H1 (cell line): ENCODE data around the gene GNAI1. TPM values are rescaled to one million over a fixed set of nuclear protein-coding genes. Genes with fewer than 3 reads are reported as not detected.

Experiments
- CTCF ChIA-PET: fragments of 300-600 bp; sonication (Branson Sonifier 250); formaldehyde crosslinking; loops from one replicate; lab custom pipeline; 2021; ENCODE audit not compliant: partially characterized antibody; lab: Charles Lee
- POLR2A ChIA-PET: fragments of 300-600 bp; sonication (Branson Sonifier 250); formaldehyde crosslinking; loops from one replicate; lab custom pipeline; 2021; ENCODE audit warnings: inconsistent platforms; ENCODE audit not compliant: partially characterized antibody; lab: Charles Lee
- DNase-seq, 2 experiments: peaks; one replicate each; pipeline versions ENCODE4 v3.0.0 to v3.0.0-alpha.2; 2010 to 2022; ENCODE audit warnings: low spot score in 2 of 2, low read depth in 1 of 2, mixed read lengths in 1 of 2
- FAIRE-seq: peaks from 2 replicates; lab custom pipeline; 2011; peaks lifted over from hg19 to GRCh38; lab: Jason Lieb, UNC
- H2AFZ ChIP-seq: 2 replicates; pipeline ENCODE4 v1.8.1; 2012; ENCODE audit warnings: low read length, inconsistent platforms
- H2AK5ac ChIP-seq: 2 replicates; pipeline ENCODE4 v1.6.1; 2013; ENCODE audit warnings: low read depth, low read length
- H2BK120ac ChIP-seq: replicated peaks from 2 replicates; pipeline ENCODE3; 2013; ENCODE audit warnings: low read depth, low read length, inconsistent platforms
- H2BK12ac ChIP-seq: 2 replicates; pipeline ENCODE4 v1.6.1; 2013; ENCODE audit warnings: low read depth, low read length
- H2BK15ac ChIP-seq: 2 replicates; pipeline ENCODE4 v1.6.1; 2013; ENCODE audit warnings: low read length
- H2BK20ac ChIP-seq: 2 replicates; pipeline ENCODE4 v1.6.1; 2013; ENCODE audit warnings: low read length
- H2BK5ac ChIP-seq: 2 replicates; pipeline ENCODE4 v1.6.1; 2013; ENCODE audit warnings: low read depth, low read length
- H3K14ac ChIP-seq: 2 replicates; pipeline ENCODE4 v1.6.1; 2013; ENCODE audit warnings: inconsistent platforms; ENCODE audit not compliant: insufficient read length
- H3K18ac ChIP-seq: 2 replicates; pipeline ENCODE4 v1.6.1; 2013; ENCODE audit warnings: low read length; ENCODE audit errors: extremely low read depth
- H3K23ac ChIP-seq: 2 replicates; pipeline ENCODE4 v1.6.1; 2013; ENCODE audit warnings: inconsistent platforms; ENCODE audit not compliant: insufficient read length
- H3K23me2 ChIP-seq: 2 replicates; pipeline ENCODE4 v1.6.1; 2013; ENCODE audit warnings: low read depth, low read length
- H3K27ac ChIP-seq: 2 replicates; pipeline ENCODE4 v1.6.1; 2011; ENCODE audit warnings: low read depth, low read length, inconsistent platforms
- H3K27me3 ChIP-seq, 4 experiments: replicated peaks in 1 of 4; 1 replicate in 1 of 4; 2 replicates in 3 of 4; pipeline versions ENCODE4 v1.6.1 to v1.8.1; 2011 to 2013; ENCODE audit warnings: low read length in 3 of 4, mild to moderate bottlenecking in 3 of 4, inconsistent platforms in 2 of 4, mixed read lengths in 2 of 4, moderate library complexity in 1 of 4; ENCODE audit not compliant: control insufficient read depth in 3 of 4, insufficient read depth in 3 of 4; ENCODE audit errors: extremely low read depth in 1 of 4
- H3K36me3 ChIP-seq, 4 experiments: 2 replicates each; pipeline versions ENCODE4 v1.6.1 to v1.8.1; 2011 to 2013; ENCODE audit warnings: mild to moderate bottlenecking in 4 of 4, low read length in 3 of 4, moderate library complexity in 2 of 4, control low read depth in 1 of 4, inconsistent platforms in 1 of 4; ENCODE audit not compliant: insufficient read depth in 4 of 4, control insufficient read depth in 2 of 4
- H3K4ac ChIP-seq: replicated peaks from 2 replicates; pipeline ENCODE3; 2013; ENCODE audit warnings: low read length, low read depth, mixed read lengths, inconsistent platforms; ENCODE audit not compliant: insufficient read length
- H3K4me1 ChIP-seq, 4 experiments: replicated peaks in 1 of 4; 1 replicate in 1 of 4; 2 replicates in 3 of 4; pipeline versions ENCODE4 v1.6.1 to v1.8.1; 2011 to 2013; ENCODE audit warnings: low read length in 3 of 4, inconsistent platforms in 2 of 4, mixed read lengths in 1 of 4; ENCODE audit not compliant: insufficient read depth in 4 of 4, control insufficient read depth in 3 of 4
- H3K4me2 ChIP-seq, 2 experiments: 2 replicates each; pipeline versions ENCODE4 v1.6.1 to v1.8.1; 2011 to 2013; ENCODE audit warnings: low read depth in 2 of 2, low read length in 2 of 2, control low read depth in 1 of 2, inconsistent platforms in 1 of 2, mild to moderate bottlenecking in 1 of 2; ENCODE audit not compliant: insufficient read depth in 1 of 2
- H3K4me3 ChIP-seq, 4 experiments: fragments of 200-600, 300-600 bp in 1 of 4; sonication (generic), shearing (Covaris generic), sonication (Bioruptor Twin) in 1 of 4; 2 replicates each; pipeline versions ENCODE4 v1.5.1 to v1.8.1; 2011 to 2016; ENCODE audit warnings: low read length in 4 of 4, low read depth in 3 of 4, control low read depth in 2 of 4, inconsistent platforms in 2 of 4, mild to moderate bottlenecking in 2 of 4, mixed read lengths in 1 of 4, moderate library complexity in 1 of 4; ENCODE audit not compliant: insufficient read depth in 2 of 4; ENCODE audit errors: extremely low read depth in 1 of 4
- H3K56ac ChIP-seq: replicated peaks from 2 replicates; pipeline ENCODE3; 2013; ENCODE audit warnings: low read depth, mild to moderate bottlenecking, mixed read lengths, low read length, inconsistent platforms; ENCODE audit not compliant: insufficient read length
- H3K79me1 ChIP-seq: 2 replicates; pipeline ENCODE4 v1.6.1; 2013; ENCODE audit warnings: low read depth, low read length, control low read depth
- H3K79me2 ChIP-seq, 2 experiments: 2 replicates each; pipeline versions ENCODE4 v1.6.1 to v1.8.1; 2012 to 2013; ENCODE audit warnings: low read length in 2 of 2, mild to moderate bottlenecking in 2 of 2, inconsistent platforms in 1 of 2; ENCODE audit not compliant: insufficient read depth in 2 of 2, control insufficient read depth in 1 of 2
- H3K9ac ChIP-seq, 4 experiments: replicated peaks in 1 of 4; 1 replicate in 1 of 4; 2 replicates in 3 of 4; pipeline versions ENCODE4 v1.6.1 to v1.8.1; 2011 to 2013; ENCODE audit warnings: low read depth in 3 of 4, low read length in 3 of 4, control low read depth in 2 of 4, mild to moderate bottlenecking in 2 of 4, moderate library complexity in 2 of 4, inconsistent platforms in 1 of 4; ENCODE audit errors: extremely low read depth in 1 of 4
- H3K9me3 ChIP-seq, 2 experiments: 2 replicates each; pipeline versions ENCODE4 v1.6.1 to v1.8.1; 2012 to 2013; ENCODE audit warnings: mild to moderate bottlenecking in 2 of 2, moderate library complexity in 2 of 2, control low read depth in 1 of 2, inconsistent platforms in 1 of 2, low read depth in 1 of 2, low read length in 1 of 2, mixed read lengths in 1 of 2; ENCODE audit not compliant: insufficient read depth in 2 of 2
- H4K20me1 ChIP-seq, 2 experiments: replicated peaks in 1 of 2; 2 replicates each; pipeline versions ENCODE3 to v1.8.1; 2011 to 2013; ENCODE audit warnings: inconsistent platforms in 2 of 2, low read length in 2 of 2, mild to moderate bottlenecking in 1 of 2; ENCODE audit not compliant: insufficient read depth in 2 of 2, control insufficient read depth in 1 of 2
- H4K5ac ChIP-seq: 2 replicates; pipeline ENCODE4 v1.6.1; 2013; ENCODE audit warnings: low read length, low read depth, mixed read lengths, inconsistent platforms; ENCODE audit not compliant: insufficient read length
- H4K8ac ChIP-seq: 2 replicates; pipeline ENCODE4 v1.8.0; 2013; ENCODE audit warnings: mild to moderate bottlenecking, moderate library complexity, low read length, inconsistent platforms; ENCODE audit not compliant: insufficient read depth; ENCODE audit errors: extremely low read depth
- H4K91ac ChIP-seq: replicated peaks from 2 replicates; pipeline ENCODE3; 2013; ENCODE audit warnings: low read length, mixed read lengths, inconsistent platforms; ENCODE audit not compliant: insufficient read length
- BACH1 ChIP-seq: IDR thresholded peaks from 2 replicates; pipeline ENCODE4 v1.6.1; 2012; ENCODE audit warnings: low read length, improper control_type of control experiment
- WGBS, 2 experiments: shearing (Covaris generic) in 1 of 2; methylation state at CpG; one replicate each; pipeline versions ENCODE4 v1.1.6 to v1.1.7; 2013 to 2015; ENCODE audit warnings: low lambda C conversion rate in 2 of 2, mixed read lengths in 2 of 2, inconsistent platforms in 1 of 2, low coverage in 1 of 2, missing lambda C conversion rate in 1 of 2; ENCODE audit not compliant: insufficient replicate concordance in 2 of 2, insufficient coverage in 1 of 2, insufficient read length in 1 of 2; ENCODE audit errors: extremely low coverage in 1 of 2, missing lambda C conversion rate in 1 of 2; 5-methylcytosine and 5-hydroxymethylcytosine counted together
- polyA plus RNA-seq, 7 experiments: library from polyadenylated mRNA; depleted of rRNA in 3 of 7; stranded (reverse) in 5 of 7; unstranded in 2 of 7; fragments of >200 nt in 5 of 7; fragments of 200-250 nt in 2 of 7; gene quantifications; 1 replicate in 5 of 7; 2 replicates in 1 of 7; 4 replicates in 1 of 7; pipeline versions ENCODE4 v1.2.1 to v1.2.3, GENCODE V29; 2011 to 2013; ENCODE audit warnings: missing spikeins in 2 of 7, mixed read lengths in 2 of 7
- total RNA-seq: library from RNA; stranded (reverse); fragmentation: NEBNext Ultra II Directional; extraction: Animal tissue kit (Norgen Biotek cat#: 25700); gene quantifications from 2 replicates; pipeline ENCODE4 v1.2.1, GENCODE V29; 2021

The GNAI1 gene
- total and polyA plus RNA-seq, 2 of the 8 experiments (the other 6 are each of a cell fraction or from before 2014, with no cell fraction given), result 8.0 to 29.5 TPM

DNA sequence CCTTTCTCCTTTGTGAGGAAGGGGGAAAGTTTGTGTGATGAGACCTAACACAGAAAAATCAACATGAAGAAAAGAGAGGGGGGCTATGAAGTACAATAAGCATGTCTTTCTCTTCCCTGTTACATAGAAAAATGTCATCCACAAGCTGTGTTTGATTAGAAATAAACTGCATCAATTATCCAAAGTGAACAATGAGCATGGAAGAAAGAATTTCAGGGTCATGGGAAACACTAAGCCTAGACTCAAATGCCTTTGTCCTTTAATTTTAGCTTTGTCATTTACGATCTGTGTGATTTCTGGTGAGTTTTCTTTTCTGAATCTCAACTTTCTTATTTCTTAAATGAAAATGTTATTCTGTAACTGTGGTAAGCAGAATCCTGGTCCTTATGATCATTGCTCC lies 121.0 kb downstream of the GNAI1 start:
- Histone ChIP-seq H3K4ac (no peak overlapping the region), H3K56ac (no peak overlapping the region), H3K4me3 (no peak overlapping the region), H2BK5ac (no peak overlapping the region), H3K14ac (no peak overlapping the region), H3K79me1 (no peaks in the 10 kb centered on the region), H2AK5ac (no peak overlapping the region), H4K8ac (no peak overlapping the region), H3K27ac (no peak overlapping the region), H3K9me3 (no peaks in the 10 kb centered on the region), H3K79me2 (no peaks in the 10 kb centered on the region), H3K36me3 (no peaks in the 10 kb centered on the region), H3K27me3 (no peaks in the 10 kb centered on the region), H2BK15ac (no peak overlapping the region), H4K20me1 (no peaks in the 10 kb centered on the region), H3K4me1 (no peaks in the 10 kb centered on the region), H3K18ac (no peak overlapping the region), H3K23ac (no peak overlapping the region), H2BK12ac (no peak overlapping the region), H3K9ac (no peak overlapping the region), H4K5ac (no peak overlapping the region), H2AFZ (no peak overlapping the region), H2BK120ac (no peak overlapping the region), H3K23me2 (no peaks in the 10 kb centered on the region), H3K4me2 (no peak overlapping the region), H2BK20ac (no peak overlapping the region), H4K91ac (no peak overlapping the region)
- CTCF ChIA-PET, result no interaction called here
- no peak for DNase-seq
- FAIRE-seq, result no peak
- POLR2A ChIA-PET, result no interaction called here
- no peak for TF ChIP-seq BACH1
- WGBS, 2 experiments, result 80% methylated on average over 1 of the region's 1 CpG; no CpG with 5 or more reads in 1 of the 2 experiments
